Bronchial epithelial cell (primary cell): ENCODE data around the gene OR2F2. TPM values are rescaled to one million over a fixed set of nuclear protein-coding genes. Genes with fewer than 3 reads are reported as not detected.
A peak's percentile ranks its signal among the peaks of the same experiment; 100 is the strongest.

Source experiments
- DNase-seq: peaks from one replicate; pipeline ENCODE4 v3.0.0-alpha.2; 2010; ENCODE audit warnings: low read depth
- FAIRE-seq: peaks from 2 replicates; lab custom pipeline; 2011; peaks lifted over from hg19 to GRCh38; lab: Jason Lieb, UNC
- H3K27me3 ChIP-seq: 2 replicates; pipeline ENCODE4 v1.5.1; 2011; ENCODE audit warnings: low read length; ENCODE audit not compliant: control insufficient read depth, insufficient read depth
- H3K36me3 ChIP-seq: 2 replicates; pipeline ENCODE4 v1.5.1; 2011; ENCODE audit warnings: low read length; ENCODE audit not compliant: control insufficient read depth, insufficient read depth
- H3K4me3 ChIP-seq: 2 replicates; pipeline ENCODE4 v1.5.1; 2011; ENCODE audit warnings: mild to moderate bottlenecking, low read depth, low read length, control low read depth
- CTCF ChIP-seq: IDR thresholded peaks from 2 replicates; pipeline ENCODE4 v1.5.1; 2011; ENCODE audit warnings: mild to moderate bottlenecking, moderate library complexity, low read length, control low read depth, inconsistent platforms; ENCODE audit not compliant: insufficient read depth, severe bottlenecking
- total RNA-seq: library from RNA; depleted of rRNA; stranded (reverse); fragments of >200 nt; gene quantifications from 2 replicates; pipeline ENCODE4 v1.2.1, GENCODE V29; 2014

Gene OR2F2
- total RNA-seq, 1 donor from 2014 or later: not detected

DNA sequence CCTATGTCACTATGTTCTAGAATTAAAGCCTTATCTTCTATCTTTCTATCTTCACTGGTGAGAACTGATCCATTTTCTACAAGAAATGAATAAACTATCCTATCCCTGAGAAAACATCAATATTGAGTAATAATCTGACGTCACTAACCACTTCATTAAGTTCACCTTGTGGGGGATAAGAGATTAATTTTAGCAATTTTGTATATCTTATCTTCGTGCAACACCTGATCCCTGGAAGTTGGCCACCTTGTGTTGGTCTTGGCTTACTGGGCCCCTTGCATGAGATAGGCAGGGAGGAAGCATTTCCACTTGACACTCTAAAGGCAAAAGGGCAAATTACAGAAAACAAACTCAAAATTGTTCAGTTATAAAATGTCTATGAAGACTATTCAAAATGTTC is 45.0 kb downstream of the OR2F2 start:
- no peak for TF ChIP-seq CTCF
- FAIRE-seq (no peak), DNase-seq (no peak)
- H3K4me3 ChIP-seq: no peak overlapping the region
- no peaks in the 10 kb centered on the region for H3K36me3 ChIP-seq
- H3K27me3 ChIP-seq: no peaks in the 10 kb centered on the region

- Histone ChIP-seq H3K27me3 (no peaks in the 10 kb centered on the region), H3K4me3 (no peak overlapping the region), H3K36me3 (no peaks in the 10 kb centered on the region)
- TF ChIP-seq CTCF: no peak
- no peak for FAIRE-seq
- peak; percentile 28 for DNase-seq
These were observed 45.9 kb downstream of the OR2F2 start for GRCh38 chr7:143980746-143981510.

GRCh38 chr7:143983960-143984359 is 48.9 kb downstream of the OR2F2 start:
- TF ChIP-seq CTCF: no peak

More at GRCh38 chr7:143983960-143984359, 48.9 kb downstream of the OR2F2 start:
- Histone ChIP-seq H3K4me3 (no peak overlapping the region), H3K36me3 (no peaks in the 10 kb centered on the region), H3K27me3 (no peaks in the 10 kb centered on the region)
- FAIRE-seq (no peak), DNase-seq (no peak)

Other genes with a start within 250 kb of the OR2F2 start
- 0.13 and 0.26 TPM in 2 replicates for gene CTAGE6, start 177.5 kb upstream of the OR2F2 start, total RNA-seq
- 12.3 and 17.6 TPM in 2 replicates for gene TCAF1, start 33.1 kb upstream of the OR2F2 start, total RNA-seq
- not detected in 2 replicates for gene OR2F1, start 19.6 kb downstream of the OR2F2 start, total RNA-seq
- not detected in 2 replicates for gene OR6B1, start 65.1 kb downstream of the OR2F2 start, total RNA-seq
- not detected in 2 replicates for gene OR2A5, start 113.7 kb downstream of the OR2F2 start, total RNA-seq
- not detected in 2 replicates for gene OR2A25, start 134.6 kb downstream of the OR2F2 start, total RNA-seq
- not detected in 2 replicates for gene OR2A12, start 151.0 kb downstream of the OR2F2 start, total RNA-seq
- gene OR2A2, start 174.3 kb downstream of the OR2F2 start, total RNA-seq: not detected in 2 replicates
- gene OR2A14, start 187.9 kb downstream of the OR2F2 start, total RNA-seq: not detected in 2 replicates
- 0.53 and 2.2 TPM in 2 replicates for gene CTAGE4, start 248.2 kb downstream of the OR2F2 start, total RNA-seq